GM12892 (cell line): ENCODE results near the gene SLC25A17. TPM values are rescaled to one million over a fixed set of nuclear protein-coding genes. Genes with fewer than 3 reads are reported as not detected.
A peak's percentile ranks its signal among the peaks of the same experiment; 100 is the strongest.
"Not testable (repeated sequence)": the region's sequence is repeated elsewhere in the genome, so short reads cannot be mapped to it uniquely, and the experiment has no call there.

Source experiments
- DNase-seq: peaks from one replicate; pipeline ENCODE4 v3.0.0; 2011; ENCODE audit not compliant: insufficient read length
- FAIRE-seq: peaks from 2 replicates; lab custom pipeline; 2011; peaks lifted over from hg19 to GRCh38; lab: Jason Lieb, UNC
- POLR2A ChIP-seq: IDR thresholded peaks from 2 replicates; pipeline ENCODE4 v1.6.1; 2011; ENCODE audit warnings: low read depth, low read length, control low read depth
- POLR2AphosphoS5 ChIP-seq: IDR thresholded peaks from 2 replicates; pipeline ENCODE4 v1.6.1; 2011; ENCODE audit warnings: low read depth, low read length, control low read depth
- TAF1 ChIP-seq: IDR thresholded peaks from 2 replicates; pipeline ENCODE4 v1.6.1; 2011; ENCODE audit warnings: low read depth, mild to moderate bottlenecking, control low read depth, low read length, borderline replicate concordance
- polyA plus RNA-seq: library from polyadenylated mRNA; unstranded; fragments of >200 nt; gene quantifications from one replicate; pipeline ENCODE4 v1.2.1, GENCODE V29; 2012; ENCODE audit warnings: missing spikeins, inconsistent platforms; ENCODE audit not compliant: missing spikeins

SLC25A17 gene
- polyA plus RNA-seq: 35.6 TPM

GRCh38 chr22:40818747-40819598 is at the start of gene SLC25A17:
SLC25A17 (minus strand) TSS chr22:40819346; CDS start chr22:40819248, 98 bp downstream.
- no peak for TF ChIP-seq POLR2AphosphoS5
- peak; percentile 73 for TF ChIP-seq POLR2A
- no peak for TF ChIP-seq TAF1
- FAIRE-seq: peak; percentile 92
- DNase-seq: peak; percentile 93

GRCh38 chr22:40868379-40868778 is 49.2 kb upstream of the SLC25A17 start:
- DNase-seq, FAIRE-seq: not testable (repeated sequence)

GRCh38 chr22:40867109-40867508 is 48.0 kb upstream of the SLC25A17 start:
- FAIRE-seq: no peak
- TF ChIP-seq POLR2AphosphoS5 (no peak), POLR2A (no peak), TAF1 (no peak)
- DNase-seq: no peak

GRCh38 chr22:40862537-40862936 is 43.4 kb upstream of the SLC25A17 start:
- FAIRE-seq: no peak
- TF ChIP-seq POLR2A (no peak), TAF1 (no peak), POLR2AphosphoS5 (no peak)
- no peak for DNase-seq

GRCh38 chr22:40862013-40862412 is 42.9 kb upstream of the SLC25A17 start, which contains the start of gene DNAJB7:
DNAJB7 (minus strand) TSS chr22:40862113; CDS start chr22:40861994, 119 bp downstream.
- DNase-seq (no peak), FAIRE-seq (no peak)

GRCh38 chr22:40857309-40857855 is 38.2 kb upstream of the SLC25A17 start:
- no peak for TF ChIP-seq POLR2A
- FAIRE-seq: no peak

More at GRCh38 chr22:40862013-40862412, 42.9 kb upstream of the SLC25A17 start, which contains the start of gene DNAJB7:
- TF ChIP-seq TAF1: no peak
- TF ChIP-seq POLR2AphosphoS5: no peak
- TF ChIP-seq POLR2A: no peak

GRCh38 chr22:40856513-40857308 is 37.6 kb upstream of the SLC25A17 start, which contains the start of the genes ST13 and XPNPEP3:
ST13 (minus strand) TSS chr22:40856639; CDS start chr22:40856540, 99 bp downstream.
XPNPEP3 (plus strand) TSS chr22:40857148; CDS start chr22:40857182, 34 bp downstream.
- FAIRE-seq (peak; percentile 99), DNase-seq (peak; percentile 75)
- TF ChIP-seq POLR2A (peak; percentile 80), POLR2AphosphoS5 (peak; percentile 67), TAF1 (peak; percentile 63; the same call in 1 of the 2 replicates)

More at GRCh38 chr22:40857309-40857855, 38.2 kb upstream of the SLC25A17 start:
- DNase-seq: no peak

- TF ChIP-seq TAF1 (no peak), POLR2A (no peak), POLR2AphosphoS5 (no peak)
- DNase-seq: no peak
- FAIRE-seq: peak; percentile 17
Observed at GRCh38 chr22:40855979-40856512, 36.9 kb upstream of the SLC25A17 start.

GRCh38 chr22:40855071-40855978 is 36.2 kb upstream of the SLC25A17 start:
- DNase-seq (no peak), FAIRE-seq (peak; percentile 40)
- no peak for TF ChIP-seq TAF1
- TF ChIP-seq POLR2A: no peak
- no peak for TF ChIP-seq POLR2AphosphoS5

GRCh38 chr22:40853961-40854360 is 34.8 kb upstream of the SLC25A17 start:
- TF ChIP-seq POLR2A (no peak), POLR2AphosphoS5 (no peak), TAF1 (no peak)
- DNase-seq: no peak
- no peak for FAIRE-seq

GRCh38 chr22:40853333-40853732 is 34.2 kb upstream of the SLC25A17 start:
- no peak for FAIRE-seq

GRCh38 chr22:40845816-40846215 is 26.7 kb upstream of the SLC25A17 start:
- FAIRE-seq, DNase-seq: not testable (repeated sequence)

More at GRCh38 chr22:40853333-40853732, 34.2 kb upstream of the SLC25A17 start:
- TF ChIP-seq TAF1 (no peak), POLR2A (no peak), POLR2AphosphoS5 (no peak)
- DNase-seq: no peak
